ENCODE data around the gene C5orf34.
A peak's percentile ranks its signal among the peaks of the same experiment; 100 is the strongest.
"Not testable (repeated sequence)": the region's sequence is repeated elsewhere in the genome, so short reads cannot be mapped to it uniquely, and the experiment has no call there.

The C5orf34 gene

GRCh38 chr5:43520615-43521014 lies 5.7 kb upstream of the C5orf34 start:
- DNase-seq (ENCODE audit: low read depth in 2 of 2, low spot score in 1 of 2): no peak

GRCh38 chr5:43515678-43516048 lies 715 bp upstream of the C5orf34 start:
- no peak for DNase-seq (ENCODE audit: low read depth in 2 of 2, low spot score in 1 of 2)

GRCh38 chr5:43514471-43514815 lies 505 bp downstream of the C5orf34 start:
- DNase-seq (ENCODE audit: low read depth in 2 of 2, low spot score in 1 of 2): no peak

- DNase-seq (ENCODE audit: low read depth in 2 of 2, low spot score in 1 of 2): no peak
Observed at GRCh38 chr5:43514025-43514424, 923 bp downstream of the C5orf34 start.

- not testable (repeated sequence) for DNase-seq (ENCODE audit: low read depth in 2 of 2, low spot score in 1 of 2)
Observed at GRCh38 chr5:43511062-43511461, 3.9 kb downstream of the C5orf34 start.

GRCh38 chr5:43498581-43498980 lies 16.4 kb downstream of the C5orf34 start:
- DNase-seq (ENCODE audit: low read depth in 2 of 2, low spot score in 1 of 2): no peak

GRCh38 chr5:43497311-43498104 lies 17.4 kb downstream of the C5orf34 start:
- no peak for DNase-seq (ENCODE audit: low read depth in 2 of 2, low spot score in 1 of 2)

- no peak for DNase-seq (ENCODE audit: low read depth in 2 of 2, low spot score in 1 of 2)
Observed at GRCh38 chr5:43491326-43491725, 23.6 kb downstream of the C5orf34 start.

GRCh38 chr5:43486353-43486752 lies 28.6 kb downstream of the C5orf34 start:
- DNase-seq (ENCODE audit: low read depth in 2 of 2, low spot score in 1 of 2): no peak

- no peak for DNase-seq (ENCODE audit: low read depth in 2 of 2, low spot score in 1 of 2)
Observed at GRCh38 chr5:43485406-43485805, 29.5 kb downstream of the C5orf34 start.

GRCh38 chr5:43484106-43484849 lies 30.7 kb downstream of the C5orf34 start:
- DNase-seq (ENCODE audit: low read depth in 2 of 2, low spot score in 1 of 2): peak; percentile 62 to 72

GRCh38 chr5:43483298-43484105 lies 31.4 kb downstream of the C5orf34 start, which contains the start of gene TMEM267:
Gene TMEM267 (minus strand): TSS chr5:43483865. CDS start chr5:43453969, 29,896 bp downstream.
- DNase-seq (ENCODE audit: low read depth in 2 of 2, low spot score in 1 of 2): peak; percentile 74 to 76

GRCh38 chr5:43482490-43483297 lies 32.3 kb downstream of the C5orf34 start:
- no peak for DNase-seq (ENCODE audit: low read depth in 2 of 2, low spot score in 1 of 2)

- DNase-seq (ENCODE audit: low read depth in 2 of 2, low spot score in 1 of 2): no peak
Observed at GRCh38 chr5:43469671-43470391, 45.1 kb downstream of the C5orf34 start.

- no peak for DNase-seq (ENCODE audit: low read depth in 2 of 2, low spot score in 1 of 2)
Observed at GRCh38 chr5:43467100-43467499, 47.8 kb downstream of the C5orf34 start.

GRCh38 chr5:43465455-43465854 lies 49.5 kb downstream of the C5orf34 start:
- not testable (repeated sequence) for DNase-seq (ENCODE audit: low read depth in 2 of 2, low spot score in 1 of 2)

GRCh38 chr5:43461066-43461465 lies 53.9 kb downstream of the C5orf34 start:
- no peak for DNase-seq (ENCODE audit: low read depth in 2 of 2, low spot score in 1 of 2)

GRCh38 chr5:43456556-43456955 lies 58.4 kb downstream of the C5orf34 start:
- no peak for DNase-seq (ENCODE audit: low read depth in 2 of 2, low spot score in 1 of 2)

- DNase-seq (ENCODE audit: low read depth in 2 of 2, low spot score in 1 of 2): not testable (repeated sequence)
Observed at GRCh38 chr5:43441575-43441974, 73.4 kb downstream of the C5orf34 start.

GRCh38 chr5:43437062-43437660 lies 77.8 kb downstream of the C5orf34 start:
- DNase-seq (ENCODE audit: low read depth in 2 of 2, low spot score in 1 of 2): no peak

Data from stimulated activated CD8-positive, alpha-beta memory T cell treated with anti-CD3 and anti-CD28 coated beads, Interleukin-4, amount 100 ng/mL, for 1 hour (primary cell).